Neural progenitor cell (in vitro differentiated cells): ENCODE results near the gene RASD2. TPM values are rescaled to one million over a fixed set of nuclear protein-coding genes. Genes with fewer than 3 reads are reported as not detected.

Experiments
- DNase-seq: peaks from one replicate; pipeline ENCODE4 v3.0.0-alpha.2; 2016; ENCODE audit warnings: low spot score
- H2AFZ ChIP-seq: fragments of 200-600 bp; sonication (generic); replicated peaks from 2 replicates; pipeline ENCODE4 v1.6.1; 2016; ENCODE audit warnings: antibody characterized with exemption
- H3F3A ChIP-seq: fragments of 200-600 bp; sonication (generic); 2 replicates; pipeline ENCODE4 v1.6.1; 2016; ENCODE audit warnings: antibody characterized with exemption, low read depth
- H3K27ac ChIP-seq: fragments of 200-600 bp; sonication (generic); 2 replicates; pipeline ENCODE4 v1.5.1; 2016; ENCODE audit warnings: mild to moderate bottlenecking
- H3K27me3 ChIP-seq: fragments of 200-600 bp; sonication (generic); 2 replicates; pipeline ENCODE4 v1.6.1; 2016; ENCODE audit warnings: mild to moderate bottlenecking, moderate library complexity
- H3K36me3 ChIP-seq: fragments of 200-600 bp; sonication (generic); 2 replicates; pipeline ENCODE4 v1.5.1; 2016
- H3K4me1 ChIP-seq: fragments of 200-600 bp; sonication (generic); 2 replicates; pipeline ENCODE4 v1.6.1; 2016; ENCODE audit warnings: mixed run types
- H3K4me2 ChIP-seq: fragments of 200-600 bp; sonication (generic); 2 replicates; pipeline ENCODE4 v1.6.1; 2016
- H3K4me3 ChIP-seq: fragments of 200-600 bp; sonication (generic); 2 replicates; pipeline ENCODE4 v1.5.1; 2016
- H3K79me2 ChIP-seq: fragments of 200-600 bp; sonication (generic); 2 replicates; pipeline ENCODE4 v1.6.1; 2016; ENCODE audit warnings: low read depth
- H3K9ac ChIP-seq: fragments of 200-600 bp; sonication (generic); 2 replicates; pipeline ENCODE4 v1.6.1; 2016
- H3K9me3 ChIP-seq: fragments of 200-600 bp; sonication (generic); 2 replicates; pipeline ENCODE4 v1.5.1; 2016; ENCODE audit warnings: low read depth
- H4K20me1 ChIP-seq: fragments of 200-600 bp; sonication (generic); 2 replicates; pipeline ENCODE4 v1.6.1; 2016; ENCODE audit warnings: low read depth
- H3K27ac Mint-ChIP-seq: 3 replicates; pipeline ENCODE4 v1.8.0; 2021; ENCODE audit warnings: mixed read lengths
- H3K27me3 Mint-ChIP-seq: 2 replicates; pipeline ENCODE4 v1.8.0; 2022; ENCODE audit warnings: low read depth, mild to moderate bottlenecking, inconsistent platforms, moderate library complexity, mixed read lengths; ENCODE audit not compliant: insufficient read depth
- H3K36me3 Mint-ChIP-seq: 3 replicates; pipeline ENCODE4 v1.8.0; 2021; ENCODE audit warnings: mixed read lengths
- H3K4me1 Mint-ChIP-seq: 3 replicates; pipeline ENCODE4 v1.8.0; 2021; ENCODE audit warnings: mixed read lengths
- H3K4me3 Mint-ChIP-seq: 3 replicates; pipeline ENCODE4 v1.8.0; 2021; ENCODE audit warnings: mild to moderate bottlenecking, moderate library complexity, mixed read lengths
- H3K9me3 Mint-ChIP-seq: 3 replicates; pipeline ENCODE4 v1.8.0; 2020; ENCODE audit warnings: mixed read lengths
- CTCF ChIP-seq: fragments of 200-600 bp; sonication (generic); IDR thresholded peaks from 2 replicates; pipeline ENCODE4 v1.5.1; 2017; ENCODE audit warnings: antibody characterized with exemption, mild to moderate bottlenecking
- EZH2 ChIP-seq: fragments of 200-600 bp; sonication (generic); IDR thresholded peaks from 2 replicates; pipeline ENCODE4 v1.6.1; 2017; ENCODE audit warnings: antibody characterized with exemption, mild to moderate bottlenecking, moderate library complexity
- EZH2phosphoT487 ChIP-seq: fragments of 200-600 bp; sonication (generic); IDR thresholded peaks from 2 replicates; pipeline ENCODE4 v1.6.1; 2017; ENCODE audit warnings: antibody characterized with exemption
- total RNA-seq: library from RNA; depleted of rRNA; stranded (reverse); fragments of >200 nt; gene quantifications from 2 replicates; pipeline ENCODE4 v1.2.3, GENCODE V29; 2015; ENCODE audit warnings: low replicate concordance

RASD2 gene
- total RNA-seq, 1 donor from 2014 or later: 0.04 TPM

DNA sequence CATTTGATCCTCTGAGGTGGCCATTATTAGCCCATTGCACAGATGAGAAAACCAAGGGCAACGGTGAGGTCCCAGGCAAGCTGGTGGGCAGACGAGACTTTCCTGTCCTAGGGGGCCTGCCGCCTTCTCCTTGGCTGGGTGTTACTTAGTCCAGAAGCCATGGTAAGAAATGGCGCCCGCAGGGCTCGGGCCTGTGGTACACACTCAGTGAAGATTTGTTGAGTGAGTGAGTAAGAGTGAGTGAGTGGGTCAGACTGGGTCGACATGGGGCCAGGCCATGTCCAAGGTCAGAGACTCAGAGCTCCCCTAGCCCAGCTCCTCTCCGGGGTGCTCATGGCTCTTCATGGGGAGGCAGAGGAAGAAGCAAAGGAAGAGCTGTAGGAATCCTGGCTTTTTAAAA, 36.0 kb downstream of the RASD2 start:
- Histone ChIP-seq H3K9me3 (no peaks in the 10 kb centered on the region), H3F3A (no peaks in the 10 kb centered on the region), H4K20me1 (no peaks in the 10 kb centered on the region), H3K9ac (no peak overlapping the region), H3K36me3 (no peaks in the 10 kb centered on the region), H3K79me2 (no peaks in the 10 kb centered on the region), H3K27ac (no peak overlapping the region), H3K4me1 (peaks cover 6% of the 10 kb centered on the region), H3K27me3 (no peaks in the 10 kb centered on the region), H3K4me2 (no peak overlapping the region), H2AFZ (no peak overlapping the region), H3K4me3 (no peak overlapping the region)
- Mint-ChIP-seq H3K36me3 (no peaks in the 10 kb centered on the region), H3K4me3 (no peak overlapping the region), H3K9me3 (no peaks in the 10 kb centered on the region), H3K27ac (peak overlapping the region; percentile 57), H3K27me3 (peaks cover 16% of the 10 kb centered on the region), H3K4me1 (peaks cover 4% of the 10 kb centered on the region)
- TF ChIP-seq EZH2 (no peak), CTCF (no peak), EZH2phosphoT487 (no peak)
- DNase-seq: no peak

GRCh38 chr22:35577799-35578659, 37.4 kb downstream of the RASD2 start:
- Histone ChIP-seq H3K27ac (no peak overlapping the region), H3K9me3 (no peaks in the 10 kb centered on the region), H3K36me3 (no peaks in the 10 kb centered on the region), H3K4me3 (no peak overlapping the region), H3K4me1 (peaks cover 1% of the 10 kb centered on the region), H3K27me3 (no peaks in the 10 kb centered on the region), H3K4me2 (no peak overlapping the region), H3F3A (no peaks in the 10 kb centered on the region), H3K79me2 (no peaks in the 10 kb centered on the region), H2AFZ (no peak overlapping the region), H4K20me1 (no peaks in the 10 kb centered on the region), H3K9ac (no peak overlapping the region)
- Mint-ChIP-seq H3K36me3 (no peaks in the 10 kb centered on the region), H3K4me1 (peaks cover 4% of the 10 kb centered on the region), H3K27me3 (peaks cover 16% of the 10 kb centered on the region), H3K4me3 (no peak overlapping the region), H3K27ac (peak overlapping the region; percentile 13), H3K9me3 (no peaks in the 10 kb centered on the region)
- TF ChIP-seq EZH2 (no peak), EZH2phosphoT487 (no peak)
- no peak for DNase-seq

- no peaks in the 10 kb centered on the region for H3K36me3 ChIP-seq
- no peaks in the 10 kb centered on the region for H3K9me3 ChIP-seq
- no peaks in the 10 kb centered on the region for H3K27me3 ChIP-seq
- Mint-ChIP-seq H3K36me3 (no peaks in the 10 kb centered on the region), H3K4me1 (peaks cover 4% of the 10 kb centered on the region), H3K27me3 (peaks cover 16% of the 10 kb centered on the region), H3K27ac (no peak overlapping the region), H3K4me3 (no peak overlapping the region), H3K9me3 (no peaks in the 10 kb centered on the region)
- no peak overlapping the region for H3K4me2 ChIP-seq
- H3K27ac ChIP-seq: no peak overlapping the region
- H2AFZ ChIP-seq: no peak overlapping the region
- H3K79me2 ChIP-seq: no peaks in the 10 kb centered on the region
- TF ChIP-seq EZH2: no peak
- no peak for TF ChIP-seq EZH2phosphoT487
- TF ChIP-seq CTCF: no peak
- H3K4me3 ChIP-seq: no peak overlapping the region
- no peak overlapping the region for H3K9ac ChIP-seq
- no peak for DNase-seq
- H3F3A ChIP-seq: no peaks in the 10 kb centered on the region
- no peaks in the 10 kb centered on the region for H3K4me1 ChIP-seq
- H4K20me1 ChIP-seq: no peaks in the 10 kb centered on the region
These were observed 38.4 kb downstream of the RASD2 start for GRCh38 chr22:35578836-35579575.
